Fibroblast of lung (primary cell): ENCODE data around the gene COL8A2.

Experiments
- CTCF ChIP-seq, 2 donors: IDR thresholded peaks in 1 of 2; conservative IDR thresholded peaks in 1 of 2; 1 replicate in 1 of 2; 2 replicates in 1 of 2; pipeline ENCODE4 v1.5.1; 2011 to 2012; ENCODE audit warnings: low read length in 2 of 2, control low read depth in 1 of 2, inconsistent platforms in 1 of 2, low read depth in 1 of 2, mild to moderate bottlenecking in 1 of 2
- EZH2 ChIP-seq: IDR thresholded peaks from 2 replicates; pipeline ENCODE4 v1.5.1; 2012; ENCODE audit warnings: low read length, control low read depth, mild to moderate bottlenecking; ENCODE audit errors: missing control alignments

GRCh38 chr1:36115931-36116330 is 9.1 kb downstream of the COL8A2 start:
- TF ChIP-seq CTCF (conservative IDR thresholded peaks at IDR 0.05 in 1 of 2, IDR thresholded peaks at IDR 0.05 in 1 of 2; ENCODE audit: low read depth in 1 of 2, low read length in 2 of 2) (no peak), EZH2 (no peak)
